ENCODE data around the gene DUSP5. TPM values are rescaled to one million over a fixed set of nuclear protein-coding genes. Genes with fewer than 3 reads are reported as not detected.

The DUSP5 gene
- total and polyA plus RNA-seq, 10 of the 15 experiments (the other 5 are each of a cell fraction or from before 2014, with no cell fraction given), result 2.1 to 95.9 (median 23.4) TPM

DNA sequence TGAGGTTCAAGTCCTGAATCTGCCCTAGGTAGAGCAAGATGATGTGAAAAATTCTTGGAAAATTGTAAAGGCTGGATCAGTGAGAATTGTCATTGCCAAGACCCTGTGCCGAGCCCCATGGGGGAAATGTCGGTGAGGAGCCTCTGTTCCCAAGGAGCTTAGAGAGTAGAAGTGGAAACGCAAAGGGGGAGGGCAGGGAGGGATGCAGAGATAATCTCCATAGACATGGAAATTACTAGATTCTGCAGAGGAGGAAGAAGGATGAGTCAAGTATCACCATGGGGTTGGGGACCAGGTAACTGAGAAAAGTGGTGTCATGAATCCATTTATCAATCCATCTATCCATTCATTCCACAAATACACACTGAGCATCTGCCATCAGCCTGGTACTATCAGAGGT, 26.0 kb downstream of the DUSP5 start:
- H3K36me3 ChIP-seq (ENCODE audit: control insufficient read depth in 2 of 2, insufficient read depth in 2 of 2, low read length in 1 of 2), result no peaks in the 10 kb centered on the region
- H3K4me3 ChIP-seq, result no peak overlapping the region
- H3K27ac ChIP-seq (ENCODE audit: control insufficient read depth, insufficient read depth), result no peak overlapping the region
- no peak overlapping the region for H3K4me2 ChIP-seq (ENCODE audit: control insufficient read depth, insufficient read depth)
- no peaks in the 10 kb centered on the region for H3K79me2 ChIP-seq (ENCODE audit: control insufficient read depth, insufficient read depth, low read length)
- H3K9me3 ChIP-seq (replicated peaks; ENCODE audit: control insufficient read depth, insufficient read depth, low read length), result no peaks in the 10 kb centered on the region
- CTCF ChIA-PET, result no interaction called here
- ATAC-seq, result no peak
- POLR2A ChIA-PET, result interaction anchor here (0.6 kb wide), 1 partner anchor 21 kb away, joined by 6 read pairs; no protein-coding TSS in a partner anchor
- 100% methylated on average over 3 of the region's 3 CpGs for WGBS (ENCODE audit: insufficient coverage, insufficient replicate concordance, low lambda C conversion rate, missing lambda C conversion rate)
- H3K27me3 ChIP-seq (replicated peaks in 1 of 2; ENCODE audit: control insufficient read depth in 2 of 2, insufficient read depth in 2 of 2, low read length in 1 of 2), result no peaks in the 10 kb centered on the region
- intact Hi-C loops (cut with micrococcal nuclease; ENCODE audit: unreplicated experiment), result no loop called here
- TF ChIP-seq PML (IDR thresholded peaks at IDR 0.05; ENCODE audit: low read length) (no peak), CHD4 (IDR thresholded peaks at IDR 0.05) (no peak), TARDBP (IDR thresholded peaks at IDR 0.05; ENCODE audit: borderline replicate concordance) (no peak), IRF4 (IDR thresholded peaks at IDR 0.05; ENCODE audit: low read depth, low read length) (no peak)
- no peaks in the 10 kb centered on the region for H4K20me1 ChIP-seq (ENCODE audit: control insufficient read depth, insufficient read depth)
- FAIRE-seq, result no peak
- no TSS peak for BruUV-seq (replicated peaks)
- in situ Hi-C loops (cut with MboI), result no loop called here
- no peak overlapping the region for H2AFZ ChIP-seq (ENCODE audit: control insufficient read depth, low read depth, low read length)
- peaks cover 5% of the 10 kb centered on the region; the same call in 1 of the 2 replicates for H3K4me1 ChIP-seq (ENCODE audit: control insufficient read depth, insufficient read depth, low read length)
- RAD21 ChIA-PET (ENCODE audit: unreplicated experiment), result no interaction called here
- H3K9ac ChIP-seq (ENCODE audit: control insufficient read depth, insufficient read depth, low read length), result no peak overlapping the region
- no peak for DNase-seq (ENCODE audit: low read depth, low spot score)
- SMC1A ChIA-PET (ENCODE audit: uncharacterized antibody, unreplicated experiment), result interaction anchor here (1.4 kb wide), 1 partner anchor 9 kb away, joined by 4 read pairs; no protein-coding TSS in a partner anchor

DNA sequence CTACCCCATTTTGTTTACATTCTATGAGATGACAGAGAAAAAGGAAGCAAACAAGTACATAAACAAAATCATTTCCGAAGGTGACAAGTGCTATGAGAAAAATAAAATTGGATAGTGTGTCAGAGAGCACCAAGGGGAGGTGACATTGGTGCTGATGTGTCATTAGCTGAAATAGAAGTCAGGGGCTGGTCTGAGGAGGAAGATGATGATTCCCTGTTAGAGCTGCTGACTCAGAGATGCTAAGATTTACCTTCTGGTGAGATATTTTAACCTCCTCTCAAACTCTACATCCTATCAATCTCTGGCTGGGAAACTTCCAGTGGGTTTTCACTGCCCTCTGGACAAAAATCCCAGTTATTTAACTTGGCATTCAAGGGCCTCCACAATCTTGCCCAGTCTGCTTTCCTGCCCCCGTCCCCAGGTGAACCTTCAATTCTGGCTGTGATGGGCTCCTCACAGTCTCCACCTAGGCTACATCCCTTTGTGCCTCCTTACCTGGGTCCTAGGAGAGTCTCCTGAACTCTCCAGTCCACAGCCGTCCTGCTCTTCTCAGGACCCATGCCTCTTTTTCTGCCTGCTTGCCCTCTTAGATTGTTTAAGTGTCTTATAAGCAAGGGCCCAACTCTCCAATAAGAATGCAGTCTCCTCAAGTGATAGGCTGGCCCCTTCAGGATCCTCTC, 26.6 kb downstream of the DUSP5 start:
- no peaks in the 10 kb centered on the region for H3K27me3 ChIP-seq (replicated peaks in 1 of 2; ENCODE audit: control insufficient read depth in 2 of 2, insufficient read depth in 2 of 2, low read length in 1 of 2)
- ChIA-PET SMC1A (ENCODE audit: uncharacterized antibody, unreplicated experiment) (interaction anchor here (1.4 kb wide), 1 partner anchor 9 kb away, joined by 4 read pairs; no protein-coding TSS in a partner anchor), POLR2A (no interaction called here), RAD21 (ENCODE audit: unreplicated experiment) (no interaction called here), CTCF (interaction anchor here (1.2 kb wide), 1 partner anchor 20 kb away, joined by 3 read pairs; no protein-coding TSS in a partner anchor)
- H3K36me3 ChIP-seq (ENCODE audit: control insufficient read depth in 2 of 2, insufficient read depth in 2 of 2, low read length in 1 of 2), result no peaks in the 10 kb centered on the region
- H3K27ac ChIP-seq (ENCODE audit: control insufficient read depth, insufficient read depth), result no peak overlapping the region
- no peak overlapping the region for H3K9ac ChIP-seq (ENCODE audit: control insufficient read depth, insufficient read depth, low read length)
- 72% methylated on average over 3 of the region's 3 CpGs for WGBS (ENCODE audit: insufficient coverage, insufficient replicate concordance, low lambda C conversion rate, missing lambda C conversion rate)
- no peak overlapping the region for H2AFZ ChIP-seq (ENCODE audit: control insufficient read depth, low read depth, low read length)
- no peak overlapping the region for H3K4me3 ChIP-seq
- H3K4me2 ChIP-seq (ENCODE audit: control insufficient read depth, insufficient read depth), result no peak overlapping the region
- H3K4me1 ChIP-seq (ENCODE audit: control insufficient read depth, insufficient read depth, low read length), result peaks cover 11% of the 10 kb centered on the region
- ATAC-seq (no peak), FAIRE-seq (no peak), DNase-seq (ENCODE audit: low read depth, low spot score) (no peak)
- no peaks in the 10 kb centered on the region for H4K20me1 ChIP-seq (ENCODE audit: control insufficient read depth, insufficient read depth)
- H3K9me3 ChIP-seq (replicated peaks; ENCODE audit: control insufficient read depth, insufficient read depth, low read length), result no peaks in the 10 kb centered on the region
- intact Hi-C loops (cut with micrococcal nuclease; ENCODE audit: unreplicated experiment), result no loop called here
- no TSS peak for BruUV-seq (replicated peaks)
- in situ Hi-C loops (cut with MboI), result no loop called here
- H3K79me2 ChIP-seq (ENCODE audit: control insufficient read depth, insufficient read depth, low read length), result no peaks in the 10 kb centered on the region
- TF ChIP-seq ZNF24 (IDR thresholded peaks at IDR 0.05) (no peak), NR2C1 (IDR thresholded peaks at IDR 0.05) (no peak), CBX3 (IDR thresholded peaks at IDR 0.05; ENCODE audit: borderline replicate concordance, low read depth) (no peak), ZNF217 (IDR thresholded peaks at IDR 0.05) (no peak), EZH2 (IDR thresholded peaks at IDR 0.05; ENCODE audit: borderline replicate concordance, control insufficient read depth, low read depth, low read length) (no peak), IRF5 (IDR thresholded peaks at IDR 0.05; ENCODE audit: borderline replicate concordance) (no peak), SIN3A (IDR thresholded peaks at IDR 0.05; ENCODE audit: low read depth, low read length) (no peak), CREB1 (IDR thresholded peaks at IDR 0.05; ENCODE audit: low read depth) (no peak), IRF4 (IDR thresholded peaks at IDR 0.05; ENCODE audit: low read depth, low read length) (no peak), POLR2AphosphoS5 (IDR thresholded peaks at IDR 0.05; ENCODE audit: low read length) (no peak), MYB (IDR thresholded peaks at IDR 0.05; ENCODE audit: borderline replicate concordance, low read depth, low read length) (no peak), SMAD5 (IDR thresholded peaks at IDR 0.05; ENCODE audit: low read depth) (no peak), RCOR1 (conservative IDR thresholded peaks at IDR 0.05; ENCODE audit: low read depth, low read length) (no peak), RAD51 (IDR thresholded peaks at IDR 0.05) (no peak)
- TF ChIP-seq, protein P1, sequence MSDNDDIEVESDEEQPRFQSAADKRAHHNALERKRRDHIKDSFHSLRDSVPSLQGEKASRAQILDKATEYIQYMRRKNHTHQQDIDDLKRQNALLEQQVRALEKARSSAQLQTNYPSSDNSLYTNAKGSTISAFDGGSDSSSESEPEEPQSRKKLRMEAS (IDR thresholded peaks at IDR 0.05; ENCODE audit: low read depth, low read length), result no peak
